ENCODE results near the gene GANC. TPM values are rescaled to one million over a fixed set of nuclear protein-coding genes. Genes with fewer than 3 reads are reported as not detected.
"Not testable (repeated sequence)": the region's sequence is repeated elsewhere in the genome, so short reads cannot be mapped to it uniquely, and the experiment has no call there.

The GANC gene
- total RNA-seq, 1 donor from 2014 or later = 12.5 TPM

DNA sequence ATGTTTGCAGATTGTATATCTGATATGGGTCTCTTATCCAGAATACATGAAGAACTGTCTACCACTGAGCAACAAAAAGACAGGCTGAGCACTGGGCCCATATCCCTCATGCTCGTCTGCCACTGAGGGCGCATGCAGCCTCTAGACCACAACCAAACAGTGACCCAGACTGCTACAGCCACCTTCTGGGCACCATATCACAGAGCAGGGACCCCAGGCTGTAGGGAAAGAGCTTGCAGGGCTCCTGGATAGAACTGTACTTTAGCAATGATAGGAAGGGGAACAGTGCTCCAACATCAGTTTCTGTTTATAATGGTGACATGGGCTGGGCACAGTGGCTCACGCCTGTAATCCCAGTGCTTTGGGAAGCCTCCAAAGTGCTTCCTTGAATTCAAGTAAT is 40.5 kb downstream of the GANC start:
- Mint-ChIP-seq H3K27me3 (ENCODE audit: low read depth, unreplicated experiment) (no peaks in the 10 kb centered on the region), H3K9me3 (ENCODE audit: unreplicated experiment) (no peaks in the 10 kb centered on the region), H3K27ac (ENCODE audit: unreplicated experiment) (no peak overlapping the region), H3K36me3 (ENCODE audit: low read depth, unreplicated experiment) (peaks cover 7% of the 10 kb centered on the region), H3K4me3 (ENCODE audit: unreplicated experiment) (no peak overlapping the region), H3K4me1 (ENCODE audit: low read depth, unreplicated experiment) (no peaks in the 10 kb centered on the region)
- Histone ChIP-seq H3K4me3 (ENCODE audit: insufficient read depth, low read depth, low read length) (no peak overlapping the region), H3K79me2 (ENCODE audit: insufficient read depth, low read length) (no peaks in the 10 kb centered on the region), H3K4me1 (ENCODE audit: insufficient read depth, low read length) (no peaks in the 10 kb centered on the region), H3K4me2 (ENCODE audit: low read length) (no peak overlapping the region), H3K27ac (ENCODE audit: low read depth, low read length) (no peak overlapping the region), H2AFZ (ENCODE audit: low read depth, low read length) (no peak overlapping the region), H4K20me1 (ENCODE audit: insufficient read depth, low read length) (no peaks in the 10 kb centered on the region), H3K9ac (ENCODE audit: low read length) (no peak overlapping the region), H3K9me3 (ENCODE audit: insufficient read depth, low read depth, low read length) (no peaks in the 10 kb centered on the region), H3K27me3 (ENCODE audit: insufficient read depth, low read length) (no peaks in the 10 kb centered on the region), H3K36me3 (ENCODE audit: insufficient read depth, low read length) (no peaks in the 10 kb centered on the region)
- no peak for TF ChIP-seq EZH2 (IDR thresholded peaks at IDR 0.05; ENCODE audit: insufficient read depth, low read length)
- TF ChIP-seq, protein P1, sequence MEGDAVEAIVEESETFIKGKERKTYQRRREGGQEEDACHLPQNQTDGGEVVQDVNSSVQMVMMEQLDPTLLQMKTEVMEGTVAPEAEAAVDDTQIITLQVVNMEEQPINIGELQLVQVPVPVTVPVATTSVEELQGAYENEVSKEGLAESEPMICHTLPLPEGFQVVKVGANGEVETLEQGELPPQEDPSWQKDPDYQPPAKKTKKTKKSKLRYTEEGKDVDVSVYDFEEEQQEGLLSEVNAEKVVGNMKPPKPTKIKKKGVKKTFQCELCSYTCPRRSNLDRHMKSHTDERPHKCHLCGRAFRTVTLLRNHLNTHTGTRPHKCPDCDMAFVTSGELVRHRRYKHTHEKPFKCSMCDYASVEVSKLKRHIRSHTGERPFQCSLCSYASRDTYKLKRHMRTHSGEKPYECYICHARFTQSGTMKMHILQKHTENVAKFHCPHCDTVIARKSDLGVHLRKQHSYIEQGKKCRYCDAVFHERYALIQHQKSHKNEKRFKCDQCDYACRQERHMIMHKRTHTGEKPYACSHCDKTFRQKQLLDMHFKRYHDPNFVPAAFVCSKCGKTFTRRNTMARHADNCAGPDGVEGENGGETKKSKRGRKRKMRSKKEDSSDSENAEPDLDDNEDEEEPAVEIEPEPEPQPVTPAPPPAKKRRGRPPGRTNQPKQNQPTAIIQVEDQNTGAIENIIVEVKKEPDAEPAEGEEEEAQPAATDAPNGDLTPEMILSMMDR (IDR thresholded peaks at IDR 0.05; ENCODE audit: insufficient read depth, low read depth, low read length) = no peak
- FAIRE-seq = no peak
- DNase-seq (ENCODE audit: low read depth) = no peak

DNA sequence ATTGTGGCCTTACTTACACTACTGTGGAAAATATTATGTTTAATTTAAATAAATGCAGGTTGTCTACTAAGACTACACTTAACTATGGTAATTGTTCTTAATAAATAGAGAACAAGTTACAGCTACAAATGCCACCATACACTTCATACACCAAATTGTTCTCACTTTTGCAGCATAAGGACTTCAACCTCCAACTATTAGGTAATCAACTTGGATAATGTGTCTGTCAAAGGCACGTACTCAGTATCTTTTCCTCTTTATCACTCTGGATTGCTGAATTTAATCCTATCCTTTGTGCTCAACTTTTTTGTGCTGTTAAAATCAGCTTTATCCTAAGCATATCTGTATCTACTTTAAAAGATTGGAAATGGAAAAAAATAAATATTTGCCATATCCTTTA is 41.8 kb downstream of the GANC start:
- FAIRE-seq = no peak

DNA sequence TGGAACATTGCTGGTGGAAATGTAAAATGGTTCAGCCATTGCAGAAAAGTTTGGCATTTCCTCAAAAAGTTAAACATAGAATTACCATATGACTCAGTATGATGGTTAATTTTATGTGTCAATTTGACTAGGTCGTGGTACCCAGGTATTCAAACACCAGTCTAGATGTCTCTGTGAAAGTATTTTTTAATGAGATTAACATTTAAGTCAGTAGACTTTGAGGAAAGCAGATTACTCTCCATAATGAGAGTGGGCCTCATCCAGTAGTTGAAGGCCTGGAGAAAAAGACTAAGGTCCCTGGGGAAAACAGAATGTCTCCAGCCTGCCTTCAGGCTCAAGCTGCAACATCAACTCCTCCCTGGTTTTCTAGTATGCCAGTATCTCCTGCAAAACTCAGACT is 42.5 kb downstream of the GANC start:
- TF ChIP-seq, protein P1 (IDR thresholded peaks at IDR 0.05; ENCODE audit: insufficient read depth, low read depth, low read length) = no peak
- no peak for TF ChIP-seq EZH2 (IDR thresholded peaks at IDR 0.05; ENCODE audit: insufficient read depth, low read length)
- DNase-seq (ENCODE audit: low read depth) (no peak), FAIRE-seq (peak; percentile 55)
- Mint-ChIP-seq H3K36me3 (ENCODE audit: low read depth, unreplicated experiment) (peaks cover 7% of the 10 kb centered on the region), H3K4me3 (ENCODE audit: unreplicated experiment) (no peak overlapping the region), H3K27me3 (ENCODE audit: low read depth, unreplicated experiment) (no peaks in the 10 kb centered on the region), H3K4me1 (ENCODE audit: low read depth, unreplicated experiment) (no peaks in the 10 kb centered on the region), H3K27ac (ENCODE audit: unreplicated experiment) (no peak overlapping the region), H3K9me3 (ENCODE audit: unreplicated experiment) (no peaks in the 10 kb centered on the region)
- Histone ChIP-seq H3K27me3 (ENCODE audit: insufficient read depth, low read length) (no peaks in the 10 kb centered on the region), H2AFZ (ENCODE audit: low read depth, low read length) (no peak overlapping the region), H3K4me2 (ENCODE audit: low read length) (no peak overlapping the region), H4K20me1 (ENCODE audit: insufficient read depth, low read length) (no peaks in the 10 kb centered on the region), H3K4me3 (ENCODE audit: insufficient read depth, low read depth, low read length) (no peak overlapping the region), H3K9ac (ENCODE audit: low read length) (no peak overlapping the region), H3K4me1 (ENCODE audit: insufficient read depth, low read length) (no peaks in the 10 kb centered on the region), H3K36me3 (ENCODE audit: insufficient read depth, low read length) (no peaks in the 10 kb centered on the region), H3K27ac (ENCODE audit: low read depth, low read length) (no peak overlapping the region), H3K9me3 (ENCODE audit: insufficient read depth, low read depth, low read length) (no peaks in the 10 kb centered on the region), H3K79me2 (ENCODE audit: insufficient read depth, low read length) (no peaks in the 10 kb centered on the region)

More for the DNA sequence above, 41.8 kb downstream of the GANC start:
- Histone ChIP-seq H4K20me1 (ENCODE audit: insufficient read depth, low read length) (no peaks in the 10 kb centered on the region), H3K4me3 (ENCODE audit: insufficient read depth, low read depth, low read length) (no peak overlapping the region), H3K9me3 (ENCODE audit: insufficient read depth, low read depth, low read length) (no peaks in the 10 kb centered on the region), H3K79me2 (ENCODE audit: insufficient read depth, low read length) (no peaks in the 10 kb centered on the region), H2AFZ (ENCODE audit: low read depth, low read length) (no peak overlapping the region), H3K9ac (ENCODE audit: low read length) (no peak overlapping the region), H3K36me3 (ENCODE audit: insufficient read depth, low read length) (no peaks in the 10 kb centered on the region), H3K27ac (ENCODE audit: low read depth, low read length) (no peak overlapping the region), H3K4me2 (ENCODE audit: low read length) (no peak overlapping the region), H3K27me3 (ENCODE audit: insufficient read depth, low read length) (no peaks in the 10 kb centered on the region), H3K4me1 (ENCODE audit: insufficient read depth, low read length) (no peaks in the 10 kb centered on the region)
- Mint-ChIP-seq H3K4me3 (ENCODE audit: unreplicated experiment) (no peak overlapping the region), H3K4me1 (ENCODE audit: low read depth, unreplicated experiment) (no peaks in the 10 kb centered on the region), H3K27ac (ENCODE audit: unreplicated experiment) (no peak overlapping the region), H3K27me3 (ENCODE audit: low read depth, unreplicated experiment) (no peaks in the 10 kb centered on the region), H3K9me3 (ENCODE audit: unreplicated experiment) (no peaks in the 10 kb centered on the region), H3K36me3 (ENCODE audit: low read depth, unreplicated experiment) (peaks cover 7% of the 10 kb centered on the region)
- no peak for DNase-seq (ENCODE audit: low read depth)
- TF ChIP-seq EZH2 (IDR thresholded peaks at IDR 0.05; ENCODE audit: insufficient read depth, low read length) = no peak
- TF ChIP-seq, protein P1 (IDR thresholded peaks at IDR 0.05; ENCODE audit: insufficient read depth, low read depth, low read length) = no peak

DNA sequence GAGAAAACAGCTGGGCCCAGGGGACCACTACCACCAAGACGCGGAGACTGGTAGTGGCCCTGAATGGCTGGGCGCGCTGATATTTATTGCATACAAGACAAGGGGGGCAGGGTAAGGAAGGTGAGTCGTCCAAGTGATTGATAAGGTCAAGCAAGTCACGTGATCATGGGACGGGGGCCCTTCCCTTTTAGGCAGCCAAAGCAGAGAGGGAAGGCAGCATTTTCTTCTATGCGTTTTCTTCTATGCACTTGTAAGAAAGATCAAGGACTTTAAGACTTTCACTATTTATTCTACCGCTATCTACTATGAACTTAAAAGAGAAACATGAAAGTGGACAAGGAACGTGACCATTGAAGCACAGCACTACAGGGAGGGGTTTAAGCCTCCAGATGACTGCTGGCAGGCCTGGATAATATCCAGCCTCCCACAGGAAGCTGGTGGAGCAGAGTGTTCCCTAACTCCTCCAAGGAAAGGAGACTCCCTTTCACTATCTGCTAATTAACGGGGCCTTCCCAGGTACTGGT is 43.3 kb downstream of the GANC start:
- H4K20me1 ChIP-seq (ENCODE audit: insufficient read depth, low read length); H2AFZ ChIP-seq (ENCODE audit: low read depth, low read length); DNase-seq (ENCODE audit: low read depth); H3K27ac Mint-ChIP-seq (ENCODE audit: unreplicated experiment); H3K79me2 ChIP-seq (ENCODE audit: insufficient read depth, low read length); H3K36me3 ChIP-seq (ENCODE audit: insufficient read depth, low read length); H3K9ac ChIP-seq (ENCODE audit: low read length); H3K4me1 ChIP-seq (ENCODE audit: insufficient read depth, low read length); H3K4me2 ChIP-seq (ENCODE audit: low read length); H3K4me3 Mint-ChIP-seq (ENCODE audit: unreplicated experiment); H3K27me3 Mint-ChIP-seq (ENCODE audit: low read depth, unreplicated experiment); H3K4me1 Mint-ChIP-seq (ENCODE audit: low read depth, unreplicated experiment); H3K27me3 ChIP-seq (ENCODE audit: insufficient read depth, low read length); H3K4me3 ChIP-seq (ENCODE audit: insufficient read depth, low read depth, low read length); H3K27ac ChIP-seq (ENCODE audit: low read depth, low read length); H3K9me3 ChIP-seq (ENCODE audit: insufficient read depth, low read depth, low read length); H3K9me3 Mint-ChIP-seq (ENCODE audit: unreplicated experiment); FAIRE-seq: not testable (repeated sequence)
- peaks cover 11% of the 10 kb centered on the region for H3K36me3 Mint-ChIP-seq (ENCODE audit: low read depth, unreplicated experiment)
